K562 (cell line): Measurements from ENCODE around the gene DAPK2. TPM values are rescaled to one million over a fixed set of nuclear protein-coding genes. Genes with fewer than 3 reads are reported as not detected.
A peak's percentile ranks its signal among the peaks of the same experiment; 100 is the strongest.

Experiments used
- CTCF ChIP-seq, 3 experiments: IDR thresholded peaks in 2 of 3; conservative IDR thresholded peaks in 1 of 3; 2 replicates each; pipeline ENCODE4 v1.5.1; 2011 to 2012; ENCODE audit warnings: low read length in 3 of 3, mild to moderate bottlenecking in 3 of 3, control low read depth in 2 of 3, improper control_type of control experiment in 1 of 3, inconsistent platforms in 1 of 3, low read depth in 1 of 3, mixed read lengths in 1 of 3, moderate library complexity in 1 of 3; ENCODE audit not compliant: insufficient read depth in 2 of 3
- MAFG ChIP-seq: fragments of 450-650 bp; conservative IDR thresholded peaks from 2 replicates; pipeline ENCODE4 v1.6.1; 2016; ENCODE audit warnings: missing genetic modification characterization, missing compliant biosample characterization
- MXD1 ChIP-seq: fragments of 250-450 bp; sonication (Bioruptor Pico); IDR thresholded peaks from 2 replicates; pipeline ENCODE4 v1.8.0; 2021; ENCODE audit warnings: borderline replicate concordance, mild to moderate bottlenecking, moderate library complexity; ENCODE audit not compliant: poor library complexity, severe bottlenecking
- NEUROD1 ChIP-seq: fragments of 150-350 bp; IDR thresholded peaks from 2 replicates; pipeline ENCODE4 v1.6.1; 2014; ENCODE audit warnings: borderline replicate concordance, low read length, low read depth; ENCODE audit not compliant: partially characterized antibody
- PHF20 ChIP-seq: fragments of 450-650 bp; IDR thresholded peaks from 2 replicates; pipeline ENCODE4 v1.6.1; 2018; ENCODE audit not compliant: partially characterized antibody
- RBM25 ChIP-seq: fragments of 200-400 bp; formaldehyde crosslinking; IDR thresholded peaks from 2 replicates; pipeline ENCODE4 v1.6.1; 2018; ENCODE audit warnings: low read length, low read depth, moderate library complexity; ENCODE audit not compliant: severe bottlenecking
- SAP30 ChIP-seq: fragments of 200-600 bp; sonication (generic); IDR thresholded peaks from 2 replicates; pipeline ENCODE4 v1.6.1; 2012; ENCODE audit warnings: borderline replicate concordance, low read depth, mild to moderate bottlenecking, moderate library complexity, low read length, control low read depth, inconsistent platforms; ENCODE audit not compliant: insufficient read depth, poor library complexity, severe bottlenecking
- SMAD4 ChIP-seq: fragments of 250-450 bp; sonication (Bioruptor Pico); conservative IDR thresholded peaks from 2 replicates; pipeline ENCODE4 v1.8.0; 2021; ENCODE audit warnings: inconsistent platforms, mild to moderate bottlenecking, moderate library complexity
- TBL1XR1 ChIP-seq, 2 experiments: IDR thresholded peaks; 2 replicates each; pipeline ENCODE4 v1.6.1; 2012; ENCODE audit warnings: improper control_type of control experiment in 2 of 2, low read length in 2 of 2, mild to moderate bottlenecking in 1 of 2
- THAP7 ChIP-seq: fragments of 250-450 bp; sonication (Bioruptor Pico); IDR thresholded peaks from 2 replicates; pipeline ENCODE4 v1.5.0; 2021
- ZBTB40 ChIP-seq, 2 experiments: fragments of 450-650 bp in 1 of 2; sonication (generic) in 1 of 2; formaldehyde crosslinking in 1 of 2; IDR thresholded peaks; 2 replicates each; pipeline versions ENCODE4 v1.7.1 to v1.9.0; 2016 to 2022; ENCODE audit warnings: inconsistent platforms in 1 of 2, mild to moderate bottlenecking in 1 of 2, missing genetic modification reagents in 1 of 2
- ZNF174 ChIP-seq: fragments of 250-450 bp; sonication (Bioruptor Pico); IDR thresholded peaks from 2 replicates; pipeline ENCODE4 v1.4.0; 2020; ENCODE audit warnings: mild to moderate bottlenecking
- ZNF263 ChIP-seq: sonication (generic); formaldehyde crosslinking; IDR thresholded peaks from 2 replicates; pipeline ENCODE4 v1.8.0; 2022; ENCODE audit warnings: mild to moderate bottlenecking, missing genetic modification reagents, borderline replicate concordance
- polyA plus RNA-seq, 8 experiments: library from polyadenylated mRNA; depleted of rRNA in 4 of 8; stranded (reverse) in 5 of 8; unstranded in 3 of 8; fragments of >200 nt; fragmentation: Nextera tagmentation in 2 of 8; fragmentation: Illumina TruSeq in 1 of 8; extraction: Ambion mirVana in 2 of 8; extraction: Trizol in 1 of 8; gene quantifications; 2 replicates each; pipeline versions ENCODE4 v1.2.1 to v1.2.3, GENCODE V29; 2011 to 2014; ENCODE audit warnings: inconsistent platforms in 1 of 8, missing spikeins in 1 of 8
- total RNA-seq, 7 experiments: library from RNA; depleted of rRNA in 6 of 7; stranded (reverse); fragments of >200 nt in 6 of 7; fragmentation: Illumina TruSeq in 2 of 7; extraction: Trizol in 2 of 7; gene quantifications; 2 replicates each; pipeline versions ENCODE4 v1.2.1 to v1.2.3, GENCODE V29; 2011 to 2021; ENCODE audit warnings: low replicate concordance in 1 of 7

DAPK2 gene
- total and polyA plus RNA-seq, 9 of the 15 experiments (the other 6 are each of a cell fraction or from before 2014, with no cell fraction given), result 0.14 to 5.2 (median 2.2) TPM

- TF ChIP-seq NEUROD1 (no peak), SMAD4 (CRISPR knock-in tag) (0 out of 2 replicates have a peak, but pooled peaks have one; percentile 25), ZBTB40 (IDR thresholded peaks at IDR 0.05) (no peak), ZBTB40 (CRISPR knock-in tag; IDR thresholded peaks at IDR 0.05) (no peak), MAFG (tag) (no peak), ZNF263 (CRISPR knock-in tag) (no peak; the same call in 1 of the 2 replicates), THAP7 (CRISPR knock-in tag) (no peak), PHF20 (no peak), SAP30 (peak; percentile 43), RBM25 (no peak), TBL1XR1 (IDR thresholded peaks at IDR 0.05; ENCODE audit: low read length in 2 of 2) (peak in 1 of 2 experiments; percentile 16; a peak in 1 of 4 replicates), ZNF174 (CRISPR knock-in tag) (no peak), MXD1 (CRISPR knock-in tag) (peak; percentile 31), CTCF (IDR thresholded peaks at IDR 0.05 in 2 of 3, conservative IDR thresholded peaks at IDR 0.05 in 1 of 3; ENCODE audit: insufficient read depth in 2 of 3, low read depth in 1 of 3, low read length in 3 of 3) (peak; percentile 35 to 47 (median 45); a peak in 4 of 6 replicates)
These were observed 46.8 kb upstream of the DAPK2 start (continued) for GRCh38 chr15:64092864-64093626.
